Stimulated activated CD8-positive, alpha-beta memory T cell treated with anti-CD3 and anti-CD28 coated beads, Interleukin-15, amount 100 ng/mL, for 4 hours (primary cell): ENCODE data around the gene IL1RAPL2.
"Not testable (repeated sequence)": the region's sequence is repeated elsewhere in the genome, so short reads cannot be mapped to it uniquely, and the experiment has no call there.

Experiments
- DNase-seq, 2 donors: peaks; one replicate each; pipeline ENCODE4 v3.0.0-alpha.2; 2020; ENCODE audit warnings: low read depth in 2 of 2

IL1RAPL2 gene

GRCh38 chrX:105701310-105702052, 1135.5 kb downstream of the IL1RAPL2 start:
- no peak for DNase-seq

GRCh38 chrX:105703876-105704275, 1137.9 kb downstream of the IL1RAPL2 start:
- no peak for DNase-seq

- no peak for DNase-seq
Observed at GRCh38 chrX:105706041-105706440, 1140.0 kb downstream of the IL1RAPL2 start.

GRCh38 chrX:105711805-105712204, 1145.8 kb downstream of the IL1RAPL2 start:
- DNase-seq: no peak

GRCh38 chrX:105715746-105716145, 1149.7 kb downstream of the IL1RAPL2 start:
- DNase-seq: no peak

GRCh38 chrX:105723966-105724735, 1158.2 kb downstream of the IL1RAPL2 start:
- DNase-seq: no peak

- no peak for DNase-seq
Observed at GRCh38 chrX:105725228-105725627, 1159.2 kb downstream of the IL1RAPL2 start.

- no peak for DNase-seq
Observed at GRCh38 chrX:105738162-105738561, 1172.2 kb downstream of the IL1RAPL2 start.

GRCh38 chrX:105744291-105744690, 1178.3 kb downstream of the IL1RAPL2 start:
- DNase-seq: no peak

- no peak for DNase-seq
Observed at GRCh38 chrX:105744946-105745345, 1178.9 kb downstream of the IL1RAPL2 start.

GRCh38 chrX:105745863-105746262, 1179.9 kb downstream of the IL1RAPL2 start:
- DNase-seq: no peak

- DNase-seq: no peak
Observed at GRCh38 chrX:105752338-105752956, 1186.4 kb downstream of the IL1RAPL2 start.

- no peak for DNase-seq
Observed at GRCh38 chrX:105753411-105753810, 1187.4 kb downstream of the IL1RAPL2 start.

- no peak for DNase-seq
Observed at GRCh38 chrX:105754286-105754964, 1188.4 kb downstream of the IL1RAPL2 start.

- DNase-seq: no peak
Observed at GRCh38 chrX:105755109-105755508, 1189.1 kb downstream of the IL1RAPL2 start.

GRCh38 chrX:105758754-105759153, 1192.8 kb downstream of the IL1RAPL2 start:
- DNase-seq: no peak

- DNase-seq: no peak
Observed at GRCh38 chrX:105759598-105759997, 1193.6 kb downstream of the IL1RAPL2 start.

GRCh38 chrX:105765691-105766090, 1199.7 kb downstream of the IL1RAPL2 start:
- DNase-seq: no peak

- no peak for DNase-seq
Observed at GRCh38 chrX:105773801-105774200, 1207.8 kb downstream of the IL1RAPL2 start.

GRCh38 chrX:105775679-105776078, 1209.7 kb downstream of the IL1RAPL2 start:
- no peak for DNase-seq

- no peak for DNase-seq
Observed at GRCh38 chrX:105781804-105782203, 1215.8 kb downstream of the IL1RAPL2 start.

GRCh38 chrX:105796877-105797276, 1230.9 kb downstream of the IL1RAPL2 start:
- DNase-seq: not testable (repeated sequence)
